WTC11 (cell line): ENCODE measurements around the gene CYP4F22. TPM values are rescaled to one million over a fixed set of nuclear protein-coding genes. Genes with fewer than 3 reads are reported as not detected.

ENCODE experiments used
- ATAC-seq: fragments of 200-7000 bp; cut with Tn5 transposase; 2 replicates; pipeline ENCODE4 v1.10.0; 2021; ENCODE audit warnings: mild to moderate bottlenecking, moderate library complexity
- CTCF ChIA-PET: fragments of 300-600 bp; sonication (Branson Sonifier 250); formaldehyde crosslinking; loops from one replicate; lab custom pipeline; 2021; ENCODE audit warnings: antibody characterized with exemption; lab: Charles Lee
- POLR2A ChIA-PET: fragments of 350-600 bp; sonication (Branson Sonifier 250); formaldehyde crosslinking; loops from one replicate; lab custom pipeline; 2021; ENCODE audit warnings: antibody characterized with exemption; lab: Charles Lee
- DNase-seq: peaks from one replicate; pipeline ENCODE4 v3.0.0; 2021; ENCODE audit warnings: low spot score
- H3K27ac Mint-ChIP-seq: 2 replicates; pipeline ENCODE4 v1.8.0; 2021; ENCODE audit warnings: mixed read lengths
- H3K27me3 Mint-ChIP-seq: 2 replicates; pipeline ENCODE4 v1.8.0; 2021; ENCODE audit warnings: low read depth, mild to moderate bottlenecking, moderate library complexity, mixed read lengths
- H3K36me3 Mint-ChIP-seq: 2 replicates; pipeline ENCODE4 v1.8.0; 2021; ENCODE audit warnings: mixed read lengths
- H3K4me1 Mint-ChIP-seq: 2 replicates; pipeline ENCODE4 v1.8.0; 2022; ENCODE audit warnings: mixed read lengths
- H3K4me3 Mint-ChIP-seq: 2 replicates; pipeline ENCODE4 v1.8.0; 2021; ENCODE audit warnings: mild to moderate bottlenecking, moderate library complexity, mixed read lengths
- H3K9me3 Mint-ChIP-seq: 2 replicates; pipeline ENCODE4 v1.8.0; 2021; ENCODE audit warnings: mixed read lengths
- ATF2 ChIP-seq: sonication (generic); formaldehyde crosslinking; IDR thresholded peaks from 2 replicates; pipeline ENCODE4 v1.8.1; 2022; ENCODE audit warnings: low read depth, missing genetic modification reagents, borderline replicate concordance
- CDX4 ChIP-seq: fragments of 250-450 bp; sonication (Bioruptor Pico); IDR thresholded peaks from 2 replicates; pipeline ENCODE4 v1.9.0; 2021; ENCODE audit warnings: moderate library complexity, mild to moderate bottlenecking, inconsistent platforms, borderline replicate concordance
- E2F1 ChIP-seq: sonication (generic); formaldehyde crosslinking; IDR thresholded peaks from 2 replicates; pipeline ENCODE4 v1.8.0; 2022; ENCODE audit warnings: mild to moderate bottlenecking, missing genetic modification reagents
- GABPB1 ChIP-seq: sonication (generic); formaldehyde crosslinking; IDR thresholded peaks from 2 replicates; pipeline ENCODE4 v1.8.1; 2023; ENCODE audit warnings: mild to moderate bottlenecking, missing genetic modification reagents
- JUN ChIP-seq: sonication (generic); formaldehyde crosslinking; IDR thresholded peaks from 2 replicates; pipeline ENCODE4 v1.8.0; 2023; ENCODE audit warnings: mild to moderate bottlenecking, missing genetic modification reagents
- MLX ChIP-seq: sonication (generic); formaldehyde crosslinking; IDR thresholded peaks from 2 replicates; pipeline ENCODE4 v1.8.1; 2023; ENCODE audit warnings: mild to moderate bottlenecking, missing genetic modification reagents, moderate library complexity
- MXD4 ChIP-seq: fragments of 250-450 bp; sonication (Bioruptor Pico); IDR thresholded peaks from 2 replicates; pipeline ENCODE4 v1.8.0; 2021; ENCODE audit warnings: mild to moderate bottlenecking, moderate library complexity, borderline replicate concordance
- NR1H2 ChIP-seq: sonication (generic); formaldehyde crosslinking; IDR thresholded peaks from 2 replicates; pipeline ENCODE4 v1.9.0; 2021; ENCODE audit warnings: mild to moderate bottlenecking, moderate library complexity, missing genetic modification reagents
- SOX15 ChIP-seq: fragments of 250-450 bp; sonication (Bioruptor Pico); IDR thresholded peaks from 2 replicates; pipeline ENCODE4 v1.9.0; 2021; ENCODE audit warnings: mild to moderate bottlenecking
- TEAD1 ChIP-seq: sonication (generic); formaldehyde crosslinking; IDR thresholded peaks from 2 replicates; pipeline ENCODE4 v1.8.0; 2022; ENCODE audit warnings: mild to moderate bottlenecking, missing genetic modification reagents
- ZNF138 ChIP-seq: sonication (generic); formaldehyde crosslinking; conservative IDR thresholded peaks from 2 replicates; pipeline ENCODE4 v1.8.1; 2022; ENCODE audit warnings: mild to moderate bottlenecking, moderate library complexity, missing genetic modification reagents
- ZNF232 ChIP-seq: sonication (generic); formaldehyde crosslinking; IDR thresholded peaks from 2 replicates; pipeline ENCODE4 v1.8.0; 2022; ENCODE audit warnings: mild to moderate bottlenecking, missing genetic modification reagents
- ZNF512 ChIP-seq: sonication (generic); formaldehyde crosslinking; IDR thresholded peaks from 2 replicates; pipeline ENCODE4 v1.8.1; 2022; ENCODE audit warnings: missing genetic modification reagents, borderline replicate concordance
- ZNF671 ChIP-seq: fragments of 250-450 bp; sonication (Bioruptor Pico); IDR thresholded peaks from 2 replicates; pipeline ENCODE4 v1.8.0; 2021; ENCODE audit warnings: mild to moderate bottlenecking
- total RNA-seq: library from RNA; stranded (reverse); gene quantifications from 3 replicates; pipeline ENCODE4 v1.2.3, GENCODE V29; 2021

CYP4F22 gene
- total RNA-seq, 1 experiment from 2014 or later: 1.2 TPM

- ChIA-PET CTCF (interaction anchor here (1.3 to 1.6 kb wide), 2 partner anchors 91 kb away, joined by 3 to 5 read pairs; no protein-coding TSS in a partner anchor), POLR2A (no interaction called here)
- Mint-ChIP-seq H3K27me3 (peaks cover 65% of the 10 kb centered on the region), H3K36me3 (no peaks in the 10 kb centered on the region), H3K4me1 (peaks cover 7% of the 10 kb centered on the region), H3K9me3 (no peaks in the 10 kb centered on the region), H3K27ac (no peak within 1 kb of the TSS), H3K4me3 (no peak within 1 kb of the TSS)
- ATAC-seq: peak; percentile 43
- TF ChIP-seq NR1H2 (no peak), JUN (CRISPR knock-in tag) (no peak), SOX15 (CRISPR knock-in tag) (no peak), TEAD1 (CRISPR knock-in tag) (no peak), ZNF671 (CRISPR knock-in tag) (no peak), MLX (CRISPR knock-in tag) (no peak), MXD4 (CRISPR knock-in tag) (no peak), ZNF138 (CRISPR knock-in tag) (no peak)
- DNase-seq: no peak
Measured at GRCh38 chr19:15464394-15465385, 43.6 kb upstream of the CYP4F22 start, which contains the start of gene RASAL3. Gene RASAL3 (minus strand): TSS chr19:15464544. CDS start chr19:15464358, 186 bp downstream.

GRCh38 chr19:15466851-15467733, 41.2 kb upstream of the CYP4F22 start:
- Mint-ChIP-seq H3K9me3 (no peaks in the 10 kb centered on the region), H3K4me3 (no peak overlapping the region), H3K4me1 (peaks cover 9% of the 10 kb centered on the region), H3K27ac (no peak overlapping the region), H3K36me3 (no peaks in the 10 kb centered on the region), H3K27me3 (peaks cover 66% of the 10 kb centered on the region)
- no peak for DNase-seq
- ATAC-seq: no peak
- POLR2A ChIA-PET: interaction anchor here (0.7 kb wide), 2 partner anchors 65 to 899 kb away, joined by 4 read pairs; no protein-coding TSS in a partner anchor
- TF ChIP-seq TEAD1 (CRISPR knock-in tag): no peak
- TF ChIP-seq ZNF232 (CRISPR knock-in tag): no peak
- TF ChIP-seq ZNF512: 0 out of 2 replicates have a peak, but pooled peaks have one; percentile 32
- TF ChIP-seq E2F1 (CRISPR knock-in tag): no peak
- no peak for TF ChIP-seq ATF2
- no peak for TF ChIP-seq CDX4 (CRISPR knock-in tag)
- no peak for TF ChIP-seq GABPB1 (CRISPR knock-in tag)
- CTCF ChIA-PET: interaction anchor here (0.5 to 1.5 kb wide), 6 partner anchors 10 to 177 kb away, joined by 3 to 9 read pairs (median 4); partner anchors contain the start of gene AKAP8L
